Measurements from ENCODE around the gene PLOD3.

The PLOD3 gene

GRCh38 chr7:101189109-101189508 is 28.3 kb downstream of the PLOD3 start:
- no peak for TF ChIP-seq CTCF (IDR thresholded peaks at IDR 0.05; ENCODE audit: insufficient read depth, low read depth, low read length, missing control alignments)
- DNase-seq (ENCODE audit: low read depth), result no peak
- no peak overlapping the region for H3K4me3 ChIP-seq (ENCODE audit: low read depth, low read length)

GRCh38 chr7:101186844-101187428 is 30.4 kb downstream of the PLOD3 start:
- no peak for DNase-seq (ENCODE audit: low read depth)
- TF ChIP-seq CTCF (IDR thresholded peaks at IDR 0.05; ENCODE audit: insufficient read depth, low read depth, low read length, missing control alignments), result no peak
- no peak overlapping the region for H3K4me3 ChIP-seq (ENCODE audit: low read depth, low read length)

GRCh38 chr7:101186194-101186593 is 31.2 kb downstream of the PLOD3 start:
- no peak overlapping the region for H3K4me3 ChIP-seq (ENCODE audit: low read depth, low read length)
- no peak for DNase-seq (ENCODE audit: low read depth)
- TF ChIP-seq CTCF (IDR thresholded peaks at IDR 0.05; ENCODE audit: insufficient read depth, low read depth, low read length, missing control alignments), result no peak

- DNase-seq (ENCODE audit: low read depth), result no peak
- H3K4me3 ChIP-seq (ENCODE audit: low read depth, low read length), result no peak overlapping the region
- no peak for TF ChIP-seq CTCF (IDR thresholded peaks at IDR 0.05; ENCODE audit: insufficient read depth, low read depth, low read length, missing control alignments)
Observed at GRCh38 chr7:101185258-101185839, 32.0 kb downstream of the PLOD3 start.

GRCh38 chr7:101180130-101180755 is 37.1 kb downstream of the PLOD3 start, which contains the start of gene NAT16:
Gene NAT16, minus strand, starts transcription at chr7:101180293. Its CDS starts 5,486 bp downstream, at chr7:101174807.
- no peak within 1 kb of the TSS for H3K4me3 ChIP-seq (ENCODE audit: low read depth, low read length)
- DNase-seq (ENCODE audit: low read depth), result no peak
- no peak for TF ChIP-seq CTCF (IDR thresholded peaks at IDR 0.05; ENCODE audit: insufficient read depth, low read depth, low read length, missing control alignments)

- DNase-seq (ENCODE audit: low read depth), result no peak
- no peak overlapping the region for H3K4me3 ChIP-seq (ENCODE audit: low read depth, low read length)
- no peak for TF ChIP-seq CTCF (IDR thresholded peaks at IDR 0.05; ENCODE audit: insufficient read depth, low read depth, low read length, missing control alignments)
Observed at GRCh38 chr7:101179713-101180112, 37.7 kb downstream of the PLOD3 start.
